HL-60 (cell line): ENCODE data around the gene ALDH5A1.

Experiments used
- DNase-seq, 2 experiments: peaks; one replicate each; pipeline ENCODE4 v3.0.0-alpha.2; 2010 to 2020; ENCODE audit warnings: low read depth in 1 of 2, low spot score in 1 of 2
- H3K27ac ChIP-seq: fragments of 250-450 bp; sonication (Bioruptor Pico); replicated peaks from 2 replicates; pipeline ENCODE4 v1.5.1; 2020; ENCODE audit warnings: mild to moderate bottlenecking, moderate library complexity
- H3K27me3 ChIP-seq: fragments of 250-450 bp; sonication (Bioruptor Pico); 2 replicates; pipeline ENCODE4 v1.5.1; 2021; ENCODE audit warnings: mild to moderate bottlenecking, moderate library complexity; ENCODE audit not compliant: insufficient read depth, poor library complexity, severe bottlenecking
- H3K4me3 ChIP-seq: replicated peaks from 2 replicates; pipeline ENCODE4 v1.5.1; 2011; ENCODE audit warnings: mild to moderate bottlenecking, control low read depth, low read length; ENCODE audit not compliant: insufficient read depth
- GABPA ChIP-seq: IDR thresholded peaks from 2 replicates; pipeline ENCODE4 v1.6.1; 2012; ENCODE audit warnings: low read depth
- POLR2AphosphoS5 ChIP-seq: IDR thresholded peaks from 2 replicates; pipeline ENCODE4 v1.6.1; 2012; ENCODE audit warnings: low read depth
- SPI1 ChIP-seq: IDR thresholded peaks from 2 replicates; pipeline ENCODE4 v1.6.1; 2012; ENCODE audit warnings: low read depth, mild to moderate bottlenecking, borderline replicate concordance
- TF ChIP-seq, protein P1 (sequence below): IDR thresholded peaks from 2 replicates; pipeline ENCODE4 v1.6.1; 2012; ENCODE audit warnings: low read depth; ENCODE audit not compliant: insufficient replicate concordance
- TF ChIP-seq, protein P2 (sequence below): IDR thresholded peaks from one replicate; pipeline ENCODE4 v1.5.1; 2011; ENCODE audit warnings: low read length, control low read depth, inconsistent platforms; ENCODE audit not compliant: insufficient read depth

ALDH5A1 gene

DNA sequence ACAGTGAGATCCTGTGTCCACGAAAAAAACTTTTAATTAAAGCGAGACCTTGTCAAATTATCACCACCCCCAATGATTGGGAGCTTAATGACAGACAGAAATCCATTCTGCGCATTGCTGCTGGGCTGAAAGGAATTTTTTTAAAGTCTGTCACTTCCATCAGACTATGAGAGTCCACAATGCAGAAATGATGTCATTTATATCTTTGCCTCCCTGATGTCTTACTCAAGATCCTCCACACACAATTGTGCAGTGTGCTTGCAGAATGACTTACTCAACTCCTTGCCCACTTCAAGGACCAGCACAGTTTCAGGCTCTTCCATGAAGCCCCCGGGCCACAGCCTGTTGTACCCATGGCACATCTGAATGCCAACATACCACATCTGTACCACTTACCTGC is 46.4 kb upstream of the ALDH5A1 start:
- DNase-seq = no peak
- Histone ChIP-seq H3K27me3 (no peaks in the 10 kb centered on the region), H3K4me3 (no peak overlapping the region), H3K27ac (no peak overlapping the region)
- TF ChIP-seq, protein P1, sequence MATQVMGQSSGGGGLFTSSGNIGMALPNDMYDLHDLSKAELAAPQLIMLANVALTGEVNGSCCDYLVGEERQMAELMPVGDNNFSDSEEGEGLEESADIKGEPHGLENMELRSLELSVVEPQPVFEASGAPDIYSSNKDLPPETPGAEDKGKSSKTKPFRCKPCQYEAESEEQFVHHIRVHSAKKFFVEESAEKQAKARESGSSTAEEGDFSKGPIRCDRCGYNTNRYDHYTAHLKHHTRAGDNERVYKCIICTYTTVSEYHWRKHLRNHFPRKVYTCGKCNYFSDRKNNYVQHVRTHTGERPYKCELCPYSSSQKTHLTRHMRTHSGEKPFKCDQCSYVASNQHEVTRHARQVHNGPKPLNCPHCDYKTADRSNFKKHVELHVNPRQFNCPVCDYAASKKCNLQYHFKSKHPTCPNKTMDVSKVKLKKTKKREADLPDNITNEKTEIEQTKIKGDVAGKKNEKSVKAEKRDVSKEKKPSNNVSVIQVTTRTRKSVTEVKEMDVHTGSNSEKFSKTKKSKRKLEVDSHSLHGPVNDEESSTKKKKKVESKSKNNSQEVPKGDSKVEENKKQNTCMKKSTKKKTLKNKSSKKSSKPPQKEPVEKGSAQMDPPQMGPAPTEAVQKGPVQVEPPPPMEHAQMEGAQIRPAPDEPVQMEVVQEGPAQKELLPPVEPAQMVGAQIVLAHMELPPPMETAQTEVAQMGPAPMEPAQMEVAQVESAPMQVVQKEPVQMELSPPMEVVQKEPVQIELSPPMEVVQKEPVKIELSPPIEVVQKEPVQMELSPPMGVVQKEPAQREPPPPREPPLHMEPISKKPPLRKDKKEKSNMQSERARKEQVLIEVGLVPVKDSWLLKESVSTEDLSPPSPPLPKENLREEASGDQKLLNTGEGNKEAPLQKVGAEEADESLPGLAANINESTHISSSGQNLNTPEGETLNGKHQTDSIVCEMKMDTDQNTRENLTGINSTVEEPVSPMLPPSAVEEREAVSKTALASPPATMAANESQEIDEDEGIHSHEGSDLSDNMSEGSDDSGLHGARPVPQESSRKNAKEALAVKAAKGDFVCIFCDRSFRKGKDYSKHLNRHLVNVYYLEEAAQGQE = no peak
- TF ChIP-seq SPI1 = no peak
- no peak for TF ChIP-seq POLR2AphosphoS5
- TF ChIP-seq GABPA = no peak
- TF ChIP-seq, protein P2, sequence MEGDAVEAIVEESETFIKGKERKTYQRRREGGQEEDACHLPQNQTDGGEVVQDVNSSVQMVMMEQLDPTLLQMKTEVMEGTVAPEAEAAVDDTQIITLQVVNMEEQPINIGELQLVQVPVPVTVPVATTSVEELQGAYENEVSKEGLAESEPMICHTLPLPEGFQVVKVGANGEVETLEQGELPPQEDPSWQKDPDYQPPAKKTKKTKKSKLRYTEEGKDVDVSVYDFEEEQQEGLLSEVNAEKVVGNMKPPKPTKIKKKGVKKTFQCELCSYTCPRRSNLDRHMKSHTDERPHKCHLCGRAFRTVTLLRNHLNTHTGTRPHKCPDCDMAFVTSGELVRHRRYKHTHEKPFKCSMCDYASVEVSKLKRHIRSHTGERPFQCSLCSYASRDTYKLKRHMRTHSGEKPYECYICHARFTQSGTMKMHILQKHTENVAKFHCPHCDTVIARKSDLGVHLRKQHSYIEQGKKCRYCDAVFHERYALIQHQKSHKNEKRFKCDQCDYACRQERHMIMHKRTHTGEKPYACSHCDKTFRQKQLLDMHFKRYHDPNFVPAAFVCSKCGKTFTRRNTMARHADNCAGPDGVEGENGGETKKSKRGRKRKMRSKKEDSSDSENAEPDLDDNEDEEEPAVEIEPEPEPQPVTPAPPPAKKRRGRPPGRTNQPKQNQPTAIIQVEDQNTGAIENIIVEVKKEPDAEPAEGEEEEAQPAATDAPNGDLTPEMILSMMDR = no peak

DNA sequence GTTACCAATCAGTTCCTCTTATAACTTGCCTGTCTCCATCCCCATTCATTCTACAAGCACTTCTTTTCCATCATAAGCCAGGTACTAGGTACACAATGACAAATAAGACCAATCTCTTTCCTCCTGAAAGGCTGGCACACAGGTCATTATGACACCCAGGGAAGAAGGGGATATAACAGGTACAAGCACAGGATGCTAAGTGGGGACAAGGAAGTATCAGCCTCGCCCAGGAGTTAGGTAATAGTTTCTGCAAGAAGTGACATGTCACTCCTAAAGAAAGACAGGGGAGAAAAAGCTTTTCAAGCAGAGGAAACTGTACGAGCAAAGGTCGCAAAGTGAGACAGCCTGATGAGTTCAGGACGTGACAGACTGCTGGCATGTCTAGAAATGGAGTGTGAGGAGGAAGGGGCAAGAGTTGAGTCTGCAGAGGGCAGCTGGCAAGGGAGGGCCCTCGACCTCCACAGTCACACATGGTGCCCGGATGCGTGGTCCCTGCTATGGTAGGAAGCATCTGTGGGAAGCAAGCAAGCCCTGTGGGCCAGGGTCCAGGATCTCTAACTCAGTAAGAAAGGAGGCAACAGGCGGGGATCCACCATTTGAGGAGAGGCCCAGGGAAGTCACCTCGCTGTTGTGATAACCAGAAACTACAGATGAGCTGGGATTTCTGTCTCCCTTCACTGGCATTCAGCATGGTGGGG is 45.8 kb upstream of the ALDH5A1 start:
- no peaks in the 10 kb centered on the region for H3K27me3 ChIP-seq
- no peak for TF ChIP-seq GABPA
- TF ChIP-seq POLR2AphosphoS5 = no peak
- TF ChIP-seq, protein P1 = no peak
- no peak for TF ChIP-seq SPI1
- TF ChIP-seq, protein P2 = no peak
- H3K27ac ChIP-seq = no peak overlapping the region
- no peak for DNase-seq
- no peak overlapping the region for H3K4me3 ChIP-seq

DNA sequence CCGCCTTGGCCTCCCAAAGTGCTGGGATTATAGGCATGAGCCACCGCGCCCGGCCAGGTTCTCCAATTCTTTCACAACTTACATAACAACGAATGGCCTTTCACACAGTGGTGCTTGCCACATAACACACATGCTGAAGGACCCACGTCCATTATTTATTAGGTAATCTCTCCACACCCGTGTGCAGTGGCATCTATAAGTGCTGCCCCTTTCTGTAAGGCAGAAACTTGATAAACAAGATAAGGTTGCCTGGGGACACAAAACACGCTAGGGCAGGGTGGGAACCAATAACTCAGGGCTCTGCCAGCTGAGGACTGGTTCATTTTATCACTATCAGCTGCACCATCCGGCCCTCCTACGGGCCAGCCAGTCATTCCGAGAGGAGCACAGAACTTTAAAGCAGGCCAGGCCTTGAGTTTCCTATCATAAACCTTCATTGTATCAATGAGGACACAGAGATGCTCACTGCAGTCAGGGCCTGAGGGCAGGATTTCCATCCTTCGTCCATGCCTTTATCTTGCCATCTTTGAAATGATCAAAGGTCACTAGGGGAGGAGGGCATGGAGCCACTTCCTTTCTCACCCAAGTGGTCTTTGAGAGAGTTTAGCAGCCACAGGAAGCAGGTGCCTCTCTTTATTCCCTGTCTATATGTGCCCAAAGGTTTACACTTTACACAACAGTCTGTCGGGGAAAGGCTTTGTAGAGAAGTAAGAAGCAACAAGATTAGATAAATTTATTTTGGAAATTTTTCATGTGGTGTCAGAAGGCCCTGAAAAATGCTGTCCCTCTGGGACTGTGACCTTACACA is 43.0 kb upstream of the ALDH5A1 start:
- TF ChIP-seq, protein P1 = no peak
- TF ChIP-seq GABPA (no peak), POLR2AphosphoS5 (no peak), SPI1 (no peak)
- TF ChIP-seq, protein P2 = no peak
- Histone ChIP-seq H3K27ac (no peak overlapping the region), H3K27me3 (no peaks in the 10 kb centered on the region), H3K4me3 (no peak overlapping the region)
- DNase-seq = no peak
